Tibial artery (tissue), 4 donors: ENCODE measurements around the gene FAM13A.
A peak's percentile ranks its signal among the peaks of the same experiment; 100 is the strongest.

Source experiments
- DNase-seq, 2 donors: peaks; one replicate each; pipeline ENCODE4 v3.0.0-alpha.2; 2019
- H3K27ac ChIP-seq, 2 donors: fragments of 200-600 bp; sonication (generic) in 1 of 2; 1 replicate in 1 of 2; 2 replicates in 1 of 2; pipeline ENCODE4 v1.5.1; 2018 to 2019; ENCODE audit warnings: mild to moderate bottlenecking in 1 of 2
- H3K27me3 ChIP-seq, 2 donors: fragments of 200-600 bp; sonication (generic) in 1 of 2; one replicate each; pipeline versions ENCODE4 v1.5.1 to v1.6.0; 2016 to 2019
- H3K36me3 ChIP-seq, 3 donors: fragments of 200-600 bp; sonication (generic) in 2 of 3; one replicate each; pipeline ENCODE4 v1.5.1; 2016 to 2019; ENCODE audit warnings: mild to moderate bottlenecking in 2 of 3
- H3K4me1 ChIP-seq, 4 donors: fragments of 200-600 bp; sonication (generic) in 2 of 4; 1 replicate in 3 of 4; 2 replicates in 1 of 4; pipeline ENCODE4 v1.5.1; 2016 to 2019
- H3K4me3 ChIP-seq, 2 donors: fragments of 200-600 bp; sonication (generic) in 1 of 2; 1 replicate in 1 of 2; 2 replicates in 1 of 2; pipeline ENCODE4 v1.5.1; 2018 to 2019; ENCODE audit warnings: mild to moderate bottlenecking in 2 of 2
- H3K9me3 ChIP-seq, 3 donors: fragments of 200-600 bp; sonication (generic) in 1 of 3; one replicate each; pipeline ENCODE4 v1.5.1; 2016 to 2019
- CTCF ChIP-seq, 2 experiments: fragments of 200-600 bp in 1 of 2; fragments of 450-650 bp in 1 of 2; IDR thresholded peaks; one replicate each; pipeline ENCODE4 v1.5.1; 2017 to 2019; ENCODE audit warnings: antibody characterized with exemption in 2 of 2, mild to moderate bottlenecking in 1 of 2, moderate library complexity in 1 of 2
- intact Hi-C: fragments of 100-400 bp; cut with DNase I; formaldehyde crosslinking; loops from one replicate; pipeline ENCODE4 v1.15.0; 2023; ENCODE audit warnings: low total_unique reads

The FAM13A gene

GRCh38 chr4:88985088-88985773 is 71.8 kb downstream of the FAM13A start:
- Histone ChIP-seq H3K27ac (no peak overlapping the region), H3K36me3 (no peaks in the 10 kb centered on the region), H3K4me3 (no peak overlapping the region), H3K9me3 (no peaks in the 10 kb centered on the region), H3K4me1 (peaks cover 0 to 6% (median 2%) of the 10 kb centered on the region in 4 donors), H3K27me3 (no peaks in the 10 kb centered on the region)
- no peak for TF ChIP-seq CTCF (IDR thresholded peaks at IDR 0.05)
- intact Hi-C loops = no loop called here
- DNase-seq = peak in 1 of 2 donors; percentile 32

GRCh38 chr4:88982757-88983156 is 74.2 kb downstream of the FAM13A start:
- no peak for DNase-seq
- TF ChIP-seq CTCF (IDR thresholded peaks at IDR 0.05) = no peak
- intact Hi-C loops = no loop called here
- no peaks in the 10 kb centered on the region for H3K4me1 ChIP-seq
- H3K4me3 ChIP-seq = no peak overlapping the region
- H3K27ac ChIP-seq = no peak overlapping the region
- H3K27me3 ChIP-seq = no peaks in the 10 kb centered on the region
- H3K9me3 ChIP-seq = no peaks in the 10 kb centered on the region
- H3K36me3 ChIP-seq = no peaks in the 10 kb centered on the region

- no peaks in the 10 kb centered on the region for H3K36me3 ChIP-seq
- DNase-seq = no peak
- no peaks in the 10 kb centered on the region for H3K27me3 ChIP-seq
- no peaks in the 10 kb centered on the region for H3K9me3 ChIP-seq
- TF ChIP-seq CTCF (IDR thresholded peaks at IDR 0.05) = no peak
- intact Hi-C loops = no loop called here
- H3K27ac ChIP-seq = no peak overlapping the region
- H3K4me1 ChIP-seq = no peaks in the 10 kb centered on the region
- no peak overlapping the region for H3K4me3 ChIP-seq
These were observed 75.0 kb downstream of the FAM13A start for GRCh38 chr4:88981993-88982392.

GRCh38 chr4:88981556-88981955 is 75.4 kb downstream of the FAM13A start:
- H3K4me3 ChIP-seq = no peak overlapping the region
- H3K36me3 ChIP-seq = no peaks in the 10 kb centered on the region
- DNase-seq = no peak
- no peaks in the 10 kb centered on the region for H3K27me3 ChIP-seq
- TF ChIP-seq CTCF (IDR thresholded peaks at IDR 0.05) = no peak
- no peaks in the 10 kb centered on the region for H3K4me1 ChIP-seq
- no peaks in the 10 kb centered on the region for H3K9me3 ChIP-seq
- H3K27ac ChIP-seq = no peak overlapping the region
- intact Hi-C loops = no loop called here

GRCh38 chr4:88979276-88979675 is 77.7 kb downstream of the FAM13A start:
- H3K36me3 ChIP-seq = no peaks in the 10 kb centered on the region
- no peaks in the 10 kb centered on the region for H3K4me1 ChIP-seq
- H3K4me3 ChIP-seq = no peak overlapping the region
- no peak for DNase-seq
- intact Hi-C loops = no loop called here
- no peaks in the 10 kb centered on the region for H3K9me3 ChIP-seq
- H3K27me3 ChIP-seq = no peaks in the 10 kb centered on the region
- no peak overlapping the region for H3K27ac ChIP-seq
- no peak for TF ChIP-seq CTCF (IDR thresholded peaks at IDR 0.05)

- H3K27ac ChIP-seq = no peak overlapping the region
- DNase-seq = no peak
- intact Hi-C loops = no loop called here
- no peak overlapping the region for H3K4me3 ChIP-seq
- H3K27me3 ChIP-seq = no peaks in the 10 kb centered on the region
- no peaks in the 10 kb centered on the region for H3K4me1 ChIP-seq
- no peaks in the 10 kb centered on the region for H3K36me3 ChIP-seq
- no peak for TF ChIP-seq CTCF (IDR thresholded peaks at IDR 0.05)
- no peaks in the 10 kb centered on the region for H3K9me3 ChIP-seq
These were observed 80.3 kb downstream of the FAM13A start for GRCh38 chr4:88976775-88977035.
